LoVo (cell line): ENCODE results near the gene PAK2.
"Not testable (repeated sequence)": the region's sequence is repeated elsewhere in the genome, so short reads cannot be mapped to it uniquely, and the experiment has no call there.

Experiments
- DNase-seq: peaks from one replicate; pipeline ENCODE4 v3.0.0-alpha.2; 2016; ENCODE audit warnings: low spot score

PAK2 gene

GRCh38 chr3:196844235-196845219 is 104.9 kb downstream of the PAK2 start:
- DNase-seq, result not testable (repeated sequence)

GRCh38 chr3:196848375-196848774 is 108.7 kb downstream of the PAK2 start:
- DNase-seq, result not testable (repeated sequence)

- DNase-seq, result no peak
Measured at GRCh38 chr3:196849180-196849741, 109.6 kb downstream of the PAK2 start.

- DNase-seq, result not testable (repeated sequence)
Measured at GRCh38 chr3:196863000-196863399, 123.3 kb downstream of the PAK2 start.

- DNase-seq, result no peak
Measured at GRCh38 chr3:196867155-196867506, 127.5 kb downstream of the PAK2 start.

GRCh38 chr3:196867507-196868296 is 128.0 kb downstream of the PAK2 start, which contains the start of gene SENP5:
Gene SENP5 (plus strand): TSS chr3:196867920. CDS start chr3:196885182, 17,262 bp downstream.
- DNase-seq, result peak; percentile 91

- DNase-seq, result peak; percentile 4
Measured at GRCh38 chr3:196868297-196868661, 128.6 kb downstream of the PAK2 start.

GRCh38 chr3:196872316-196872715 is 132.7 kb downstream of the PAK2 start:
- DNase-seq, result no peak

GRCh38 chr3:196874511-196875094 is 134.9 kb downstream of the PAK2 start:
- DNase-seq, result not testable (repeated sequence)

- no peak for DNase-seq
Measured at GRCh38 chr3:196875258-196875657, 135.6 kb downstream of the PAK2 start.
